SK-N-SH treated with all-trans-retinoic acid at 6 μM for 48 hours (cell line): ENCODE results near the gene TRAPPC4.

Source experiments
- ARNTL ChIP-seq: fragments of 450-650 bp; formaldehyde crosslinking; IDR thresholded peaks from 2 replicates; pipeline ENCODE4 v1.5.0; 2020; ENCODE audit warnings: low read depth, mild to moderate bottlenecking, moderate library complexity, borderline replicate concordance
- BACH2 ChIP-seq: fragments of 250-450 bp; sonication (Bioruptor Pico); IDR thresholded peaks from 2 replicates; pipeline ENCODE4 v1.9.0; 2021; ENCODE audit warnings: mild to moderate bottlenecking, borderline replicate concordance
- CREB5 ChIP-seq: fragments of 250-450 bp; sonication (Bioruptor Pico); IDR thresholded peaks from 2 replicates; pipeline ENCODE4 v1.5.1; 2020; ENCODE audit warnings: low read depth, mild to moderate bottlenecking, moderate library complexity
- ESRRG ChIP-seq: fragments of 250-450 bp; sonication (Bioruptor Pico); IDR thresholded peaks from 2 replicates; pipeline ENCODE4 v1.6.1; 2021; ENCODE audit warnings: mild to moderate bottlenecking
- GLIS3 ChIP-seq: fragments of 250-450 bp; sonication (Bioruptor Pico); IDR thresholded peaks from 2 replicates; pipeline ENCODE4 v1.5.0; 2020; ENCODE audit warnings: mild to moderate bottlenecking, moderate library complexity
- OSR1 ChIP-seq: fragments of 250-450 bp; sonication (Bioruptor Pico); IDR thresholded peaks from 2 replicates; pipeline ENCODE4 v1.8.0; 2022; ENCODE audit warnings: moderate library complexity, mild to moderate bottlenecking, inconsistent platforms
- PATZ1 ChIP-seq: fragments of 250-450 bp; sonication (Bioruptor Pico); IDR thresholded peaks from 2 replicates; pipeline ENCODE4 v1.8.0; 2020; ENCODE audit warnings: mild to moderate bottlenecking, moderate library complexity, borderline replicate concordance
- TCF4 ChIP-seq: fragments of 250-450 bp; sonication (Bioruptor Pico); IDR thresholded peaks from 2 replicates; pipeline ENCODE4 v1.8.0; 2021; ENCODE audit warnings: mild to moderate bottlenecking, moderate library complexity, borderline replicate concordance
- ZC3H10 ChIP-seq: fragments of 250-450 bp; sonication (Bioruptor Pico); IDR thresholded peaks from 2 replicates; pipeline ENCODE4 v1.5.1; 2021; ENCODE audit warnings: mild to moderate bottlenecking, moderate library complexity
- ZFP3 ChIP-seq: fragments of 250-450 bp; sonication (Bioruptor Pico); IDR thresholded peaks from 2 replicates; pipeline ENCODE4 v1.5.0; 2020; ENCODE audit warnings: mild to moderate bottlenecking, moderate library complexity
- ZFP30 ChIP-seq: fragments of 450-650 bp; formaldehyde crosslinking; IDR thresholded peaks from 2 replicates; pipeline ENCODE4 v1.5.0; 2022; ENCODE audit warnings: mild to moderate bottlenecking, moderate library complexity
- TF ChIP-seq, protein P1 (sequence below): fragments of 250-450 bp; sonication (Bioruptor Pico); IDR thresholded peaks from 2 replicates; pipeline ENCODE4 v1.5.1; 2021; ENCODE audit warnings: mild to moderate bottlenecking, moderate library complexity

DNA sequence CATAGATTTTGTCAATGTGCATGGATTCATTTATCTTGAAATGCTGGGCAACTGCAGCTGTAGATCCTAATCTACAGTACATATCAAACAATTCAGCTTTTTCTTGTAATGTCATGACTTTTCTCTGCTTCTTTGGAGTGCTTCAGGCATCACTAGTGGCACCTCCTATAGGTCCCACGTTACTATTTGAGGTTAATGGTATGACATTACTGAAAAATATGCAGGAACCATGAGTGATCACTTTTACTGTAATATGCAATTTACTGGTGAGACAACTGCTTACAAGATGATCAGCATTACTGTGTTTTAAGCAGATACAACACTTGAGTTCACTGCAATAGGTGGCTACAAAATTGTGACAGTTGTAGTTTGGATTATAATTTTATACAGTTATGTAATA is 17.7 kb upstream of the TRAPPC4 start:
- no peak for TF ChIP-seq PATZ1 (CRISPR knock-in tag)
- TF ChIP-seq, protein P1, sequence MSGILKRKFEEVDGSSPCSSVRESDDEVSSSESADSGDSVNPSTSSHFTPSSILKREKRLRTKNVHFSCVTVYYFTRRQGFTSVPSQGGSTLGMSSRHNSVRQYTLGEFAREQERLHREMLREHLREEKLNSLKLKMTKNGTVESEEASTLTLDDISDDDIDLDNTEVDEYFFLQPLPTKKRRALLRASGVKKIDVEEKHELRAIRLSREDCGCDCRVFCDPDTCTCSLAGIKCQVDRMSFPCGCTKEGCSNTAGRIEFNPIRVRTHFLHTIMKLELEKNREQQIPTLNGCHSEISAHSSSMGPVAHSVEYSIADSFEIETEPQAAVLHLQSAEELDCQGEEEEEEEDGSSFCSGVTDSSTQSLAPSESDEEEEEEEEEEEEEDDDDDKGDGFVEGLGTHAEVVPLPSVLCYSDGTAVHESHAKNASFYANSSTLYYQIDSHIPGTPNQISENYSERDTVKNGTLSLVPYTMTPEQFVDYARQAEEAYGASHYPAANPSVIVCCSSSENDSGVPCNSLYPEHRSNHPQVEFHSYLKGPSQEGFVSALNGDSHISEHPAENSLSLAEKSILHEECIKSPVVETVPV, result no peak
- TF ChIP-seq ZFP3 (CRISPR knock-in tag), result no peak
- TF ChIP-seq ESRRG (CRISPR knock-in tag), result no peak
- TF ChIP-seq OSR1 (CRISPR knock-in tag), result no peak
- no peak for TF ChIP-seq ZFP30 (CRISPR knock-in tag)
- no peak for TF ChIP-seq BACH2 (CRISPR knock-in tag)
- TF ChIP-seq TCF4 (CRISPR knock-in tag), result no peak
- TF ChIP-seq ZC3H10, result no peak
- no peak for TF ChIP-seq GLIS3 (CRISPR knock-in tag)
- no peak for TF ChIP-seq ARNTL (CRISPR knock-in tag)
- TF ChIP-seq CREB5 (CRISPR knock-in tag), result no peak
